Esophagus muscularis mucosa (tissue), 4 donors: ENCODE results near the gene PDE4D. TPM values are rescaled to one million over a fixed set of nuclear protein-coding genes. Genes with fewer than 3 reads are reported as not detected.

Experiments used
- DNase-seq: peaks from one replicate; pipeline ENCODE4 v3.0.0-alpha.2; 2017; ENCODE audit errors: extremely low spot score
- H3K27ac ChIP-seq, 4 donors: fragments of 200-600 bp; sonication (generic); replicated peaks in 1 of 4; 1 replicate in 3 of 4; 2 replicates in 1 of 4; pipeline ENCODE4 v1.5.1; 2016 to 2019; ENCODE audit warnings: mild to moderate bottlenecking in 1 of 4
- H3K27me3 ChIP-seq, 4 donors: fragments of 200-600 bp; sonication (generic); one replicate each; pipeline versions ENCODE4 v1.5.1 to v1.6.0; 2016 to 2019
- H3K36me3 ChIP-seq, 4 donors: fragments of 200-600 bp; sonication (generic); one replicate each; pipeline ENCODE4 v1.5.1; 2016 to 2019
- H3K4me1 ChIP-seq, 4 donors: fragments of 200-600 bp; sonication (generic); one replicate each; pipeline ENCODE4 v1.5.1; 2016 to 2019
- H3K4me3 ChIP-seq, 4 donors: fragments of 200-600 bp; sonication (generic); 1 replicate in 2 of 4; 2 replicates in 2 of 4; pipeline ENCODE4 v1.5.1; 2016 to 2019; ENCODE audit warnings: mild to moderate bottlenecking in 4 of 4, moderate library complexity in 1 of 4
- H3K9me3 ChIP-seq, 4 donors: fragments of 200-600 bp; sonication (generic); 1 replicate in 3 of 4; 2 replicates in 1 of 4; pipeline ENCODE4 v1.5.1; 2016 to 2019
- CTCF ChIP-seq, 3 experiments: fragments of 200-600 bp in 2 of 3; fragments of 450-650 bp in 1 of 3; sonication (generic) in 2 of 3; IDR thresholded peaks; one replicate each; pipeline ENCODE4 v1.5.1; 2017 to 2019; ENCODE audit warnings: antibody characterized with exemption in 3 of 3, mild to moderate bottlenecking in 2 of 3, moderate library complexity in 1 of 3
- EP300 ChIP-seq: sonication (generic); formaldehyde crosslinking; IDR thresholded peaks from one replicate; pipeline ENCODE4 v1.6.1; 2017; ENCODE audit warnings: antibody characterized with exemption
- POLR2A ChIP-seq: fragments of 450-650 bp; IDR thresholded peaks from one replicate; pipeline ENCODE4 v1.6.1; 2017; ENCODE audit warnings: antibody characterized with exemption, moderate library complexity, mild to moderate bottlenecking, low read depth
- POLR2AphosphoS5 ChIP-seq, 2 donors: sonication (generic); formaldehyde crosslinking; IDR thresholded peaks; one replicate each; pipeline ENCODE4 v1.6.1; 2017; ENCODE audit warnings: antibody characterized with exemption in 2 of 2
- WGBS: methylation state at CpG from one replicate; pipeline ENCODE4 v1.1.5; 2018; 5-methylcytosine and 5-hydroxymethylcytosine counted together
- intact Hi-C: fragments of 100-400 bp; cut with DNase I; formaldehyde crosslinking; loops from one replicate; pipeline ENCODE4 v1.15.1; 2023
- total RNA-seq, 4 donors: library from RNA; depleted of rRNA; stranded (reverse); fragments of >200 nt; gene quantifications; one replicate each; pipeline versions ENCODE4 v1.1.0 to v1.2.1, GENCODE V29; 2016

The PDE4D gene
- total RNA-seq, 4 donors from 2014 or later: 39.2 to 87.0 (median 50.2) TPM

GRCh38 chr5:59346982-59347381 lies 546.5 kb downstream of the PDE4D start:
- no peak for DNase-seq
- no peaks in the 10 kb centered on the region for H3K36me3 ChIP-seq
- H3K27me3 ChIP-seq: no peaks in the 10 kb centered on the region
- no peaks in the 10 kb centered on the region for H3K9me3 ChIP-seq
- TF ChIP-seq CTCF (IDR thresholded peaks at IDR 0.05): no peak
- TF ChIP-seq POLR2AphosphoS5 (IDR thresholded peaks at IDR 0.05): no peak
- TF ChIP-seq POLR2A: no peak
- TF ChIP-seq EP300: no peak
- intact Hi-C loops: no loop called here
- WGBS: 54% methylated on average over 1 of the region's 1 CpG
- H3K4me3 ChIP-seq: no peak overlapping the region
- H3K4me1 ChIP-seq: peaks cover 6 to 41% (median 27%) of the 10 kb centered on the region in 4 donors
- H3K27ac ChIP-seq: no peak overlapping the region

GRCh38 chr5:59346514-59346913 lies 547.0 kb downstream of the PDE4D start:
- Histone ChIP-seq H3K9me3 (no peaks in the 10 kb centered on the region), H3K27me3 (no peaks in the 10 kb centered on the region), H3K4me1 (peaks cover 6 to 37% (median 23%) of the 10 kb centered on the region in 4 donors), H3K27ac (no peak overlapping the region), H3K4me3 (no peak overlapping the region), H3K36me3 (no peaks in the 10 kb centered on the region)
- WGBS: 84% methylated on average over 7 of the region's 7 CpGs
- intact Hi-C loops: no loop called here
- TF ChIP-seq EP300 (no peak), POLR2A (no peak), POLR2AphosphoS5 (IDR thresholded peaks at IDR 0.05) (no peak), CTCF (IDR thresholded peaks at IDR 0.05) (no peak)
- DNase-seq: no peak

- Histone ChIP-seq H3K4me1 (peaks cover 0 to 7% (median 6%) of the 10 kb centered on the region in 4 donors), H3K27me3 (no peaks in the 10 kb centered on the region), H3K36me3 (no peaks in the 10 kb centered on the region), H3K27ac (no peak overlapping the region), H3K9me3 (no peaks in the 10 kb centered on the region), H3K4me3 (no peak overlapping the region)
- 90% methylated on average over 3 of the region's 3 CpGs for WGBS
- intact Hi-C loops: no loop called here
- no peak for DNase-seq
- TF ChIP-seq CTCF (IDR thresholded peaks at IDR 0.05): no peak
- no peak for TF ChIP-seq EP300
- TF ChIP-seq POLR2AphosphoS5 (IDR thresholded peaks at IDR 0.05): no peak
- no peak for TF ChIP-seq POLR2A
These were observed 551.3 kb downstream of the PDE4D start for GRCh38 chr5:59342181-59342580.

- WGBS: 98% methylated on average over 4 of the region's 4 CpGs
- no peaks in the 10 kb centered on the region for H3K27me3 ChIP-seq
- H3K36me3 ChIP-seq: no peaks in the 10 kb centered on the region
- peaks cover 0 to 3% (median 1%) of the 10 kb centered on the region in 4 donors for H3K4me1 ChIP-seq
- no peaks in the 10 kb centered on the region for H3K9me3 ChIP-seq
- intact Hi-C loops: no loop called here
- TF ChIP-seq POLR2A (no peak), POLR2AphosphoS5 (IDR thresholded peaks at IDR 0.05) (no peak), CTCF (IDR thresholded peaks at IDR 0.05) (no peak), EP300 (no peak)
- H3K4me3 ChIP-seq: no peak overlapping the region
- DNase-seq: no peak
- no peak overlapping the region for H3K27ac ChIP-seq
These were observed 551.8 kb downstream of the PDE4D start for GRCh38 chr5:59341760-59342159.

GRCh38 chr5:59341155-59341554 lies 552.4 kb downstream of the PDE4D start:
- Histone ChIP-seq H3K4me1 (no peaks in the 10 kb centered on the region), H3K27me3 (no peaks in the 10 kb centered on the region), H3K27ac (no peak overlapping the region), H3K4me3 (no peak overlapping the region), H3K36me3 (no peaks in the 10 kb centered on the region), H3K9me3 (no peaks in the 10 kb centered on the region)
- TF ChIP-seq EP300: no peak
- TF ChIP-seq POLR2A: no peak
- TF ChIP-seq POLR2AphosphoS5 (IDR thresholded peaks at IDR 0.05): no peak
- TF ChIP-seq CTCF (IDR thresholded peaks at IDR 0.05): no peak
- DNase-seq: no peak
- 96% methylated on average over 2 of the region's 2 CpGs for WGBS
- intact Hi-C loops: no loop called here
